GM18511 (cell line): ENCODE data around the gene CELF2.
A peak's percentile ranks its signal among the peaks of the same experiment; 100 is the strongest.

ENCODE experiments used
- ATAC-seq: cut with Tn5 transposase; IDR thresholded peaks from one replicate; pipeline ENCODE4 v1.9.1; 2021; ENCODE audit warnings: mild to moderate bottlenecking, moderate library complexity; ENCODE audit not compliant: unreplicated experiment

Gene CELF2

DNA sequence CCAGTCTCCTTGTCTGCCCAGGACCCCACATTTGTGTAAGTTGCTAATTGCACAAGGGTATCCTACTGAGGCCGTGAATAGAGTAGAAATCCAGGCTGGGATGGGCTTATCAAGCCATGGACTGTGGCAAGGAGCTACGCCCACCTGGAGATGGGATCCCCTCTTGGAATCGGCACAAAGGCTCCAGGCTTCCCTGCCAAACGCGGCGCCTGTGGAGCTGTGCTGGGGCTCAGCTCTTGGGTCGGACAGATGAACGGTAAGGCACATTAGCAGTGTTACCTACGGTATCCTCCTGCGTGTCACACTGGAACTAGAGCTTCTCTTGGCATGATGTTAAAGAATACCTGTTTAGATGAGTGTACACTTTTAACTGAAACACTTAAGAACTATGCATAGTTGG lies 196.7 kb downstream of the CELF2 start:
- ATAC-seq: no peak

DNA sequence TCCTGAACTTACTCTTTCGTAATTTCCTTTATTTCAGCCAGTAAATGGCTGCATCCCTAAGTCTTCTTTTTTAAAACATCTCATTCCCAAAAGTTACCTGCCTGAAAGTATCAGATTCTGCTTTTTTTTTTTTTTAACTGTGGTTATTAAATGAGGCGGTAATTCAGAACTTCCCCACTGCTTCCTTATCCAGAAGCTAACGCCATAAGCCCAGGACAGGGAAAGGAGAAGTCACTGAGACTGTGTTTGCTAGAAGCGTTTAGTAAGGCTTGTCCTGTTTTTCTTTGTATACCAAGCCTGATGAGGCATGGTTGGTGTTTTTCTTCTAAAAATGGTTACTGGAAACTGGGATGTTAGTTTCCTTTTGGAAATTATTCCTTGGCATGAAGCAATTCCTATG lies 197.8 kb downstream of the CELF2 start:
- ATAC-seq: no peak

DNA sequence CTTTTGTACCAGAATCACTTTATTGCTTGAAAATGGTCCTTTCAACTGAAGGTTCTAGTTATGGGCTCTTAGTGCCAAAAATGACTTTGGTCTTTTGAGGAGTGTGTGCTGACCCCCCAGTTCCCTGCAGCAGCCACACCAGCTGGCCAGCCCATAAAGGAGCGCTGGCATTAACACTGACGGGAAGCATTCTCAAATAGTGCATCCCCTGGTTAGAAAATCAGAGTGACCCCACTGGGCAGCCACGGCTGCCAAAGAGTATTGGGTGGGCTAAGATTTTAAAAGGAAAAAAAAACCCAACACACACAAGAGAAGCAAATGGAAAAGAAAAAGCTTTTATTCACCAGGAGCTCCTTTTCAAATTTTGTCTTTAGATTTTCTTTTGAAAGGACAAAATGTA lies 199.8 kb downstream of the CELF2 start:
- ATAC-seq: no peak

DNA sequence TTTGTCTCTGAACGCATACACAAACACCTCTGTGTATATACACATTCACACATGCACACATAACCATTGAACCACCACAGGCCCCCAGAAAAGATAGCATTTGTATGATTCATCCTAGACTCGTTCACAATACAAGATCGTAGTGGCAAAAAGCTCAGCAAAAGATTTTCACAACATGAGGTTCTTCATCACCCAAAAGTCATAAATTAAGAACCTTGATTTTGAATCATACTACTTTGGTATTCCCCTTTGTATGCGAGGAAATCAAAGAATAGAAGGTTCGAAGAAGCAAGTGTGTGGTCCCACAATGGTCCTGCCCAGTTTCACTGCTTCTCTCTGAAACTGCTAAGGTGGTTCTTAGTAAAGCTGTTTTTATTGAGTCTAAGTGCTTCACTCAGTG lies 200.7 kb downstream of the CELF2 start:
- no peak for ATAC-seq

DNA sequence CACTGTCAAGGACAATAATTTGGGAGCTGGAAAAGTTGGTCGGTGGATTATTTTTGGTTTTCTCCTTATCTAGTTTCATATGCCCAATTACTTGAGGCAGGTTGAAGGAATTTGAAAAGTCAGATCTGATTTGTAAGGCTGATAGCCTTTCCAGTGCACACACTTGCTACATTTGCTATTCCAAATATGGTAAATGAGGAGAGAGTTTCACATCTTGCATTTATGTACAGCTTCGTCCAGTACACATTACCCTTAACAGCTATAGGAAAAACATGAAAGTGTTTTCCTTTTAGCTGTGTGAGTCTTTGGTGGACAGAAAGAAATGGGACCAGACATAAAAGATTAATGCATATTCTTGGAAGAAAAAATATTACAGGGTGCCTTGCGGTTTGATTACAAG lies 201.8 kb downstream of the CELF2 start:
- no peak for ATAC-seq

DNA sequence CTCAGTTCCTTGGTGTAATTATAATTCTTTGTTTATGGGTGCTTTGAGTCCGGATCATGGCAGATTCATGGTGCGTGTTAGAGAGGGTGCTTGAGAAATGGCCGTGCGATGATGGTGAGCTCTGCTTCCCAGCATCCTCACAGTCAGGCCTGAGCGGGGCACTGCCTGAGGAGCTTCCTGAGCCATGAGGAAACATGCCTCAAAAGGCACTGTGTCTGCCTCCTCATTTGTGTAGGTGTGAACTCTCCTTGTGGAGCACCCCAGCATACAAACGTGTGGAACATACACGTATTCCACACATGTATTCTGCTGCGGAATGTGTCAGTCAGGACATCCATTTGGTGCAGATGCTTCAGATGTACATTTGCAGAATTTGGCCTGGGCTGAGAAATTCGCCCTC lies 205.4 kb downstream of the CELF2 start:
- ATAC-seq: no peak

DNA sequence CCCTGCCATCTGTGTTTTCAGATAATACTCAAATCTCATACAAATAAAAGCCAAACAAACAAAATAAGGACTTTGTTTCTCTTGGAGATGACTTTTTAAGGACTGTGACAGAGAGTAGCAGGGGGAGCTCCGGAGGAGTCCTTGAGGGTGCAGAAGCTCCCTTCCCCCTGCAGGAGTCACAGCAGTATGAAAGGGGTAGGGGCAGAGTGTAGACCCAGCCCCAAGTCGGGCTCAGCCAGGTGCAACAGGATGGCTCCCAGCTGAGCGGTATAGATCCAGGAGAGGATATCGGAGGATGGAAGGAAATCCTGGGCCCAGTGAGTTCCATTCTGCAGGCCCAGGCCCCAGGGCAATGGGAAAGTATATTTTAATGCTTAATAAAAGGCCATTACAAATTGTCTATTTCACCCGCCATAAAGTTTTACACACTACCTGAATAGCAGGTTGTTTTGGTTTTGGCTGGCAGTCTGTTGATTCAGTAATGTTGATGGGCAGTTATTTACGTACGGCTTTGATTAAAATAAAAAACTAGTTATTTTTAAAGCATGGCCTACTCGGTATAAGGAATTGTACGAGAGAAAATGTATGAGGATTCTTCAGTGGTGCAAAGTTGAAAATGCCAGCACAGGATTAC lies 206.0 kb downstream of the CELF2 start:
- no peak for ATAC-seq

DNA sequence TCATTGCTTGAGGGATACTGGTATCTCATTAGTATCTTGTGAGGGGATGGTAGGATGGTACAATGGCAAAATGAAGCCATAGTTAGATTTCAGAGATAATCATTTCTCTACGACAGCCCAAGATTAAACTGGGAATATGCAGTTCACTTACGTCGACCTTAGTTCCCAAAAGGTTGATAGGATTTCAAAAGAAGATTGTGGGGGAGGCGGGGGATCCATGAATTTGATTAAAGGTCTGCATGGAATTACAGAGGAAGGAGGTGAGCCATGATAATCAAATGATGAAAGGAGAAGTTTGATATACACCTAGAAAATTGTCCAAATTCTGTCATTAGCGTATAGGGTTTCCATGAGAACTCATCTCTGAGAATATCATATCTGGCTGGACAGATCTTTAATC lies 206.6 kb downstream of the CELF2 start:
- no peak for ATAC-seq

DNA sequence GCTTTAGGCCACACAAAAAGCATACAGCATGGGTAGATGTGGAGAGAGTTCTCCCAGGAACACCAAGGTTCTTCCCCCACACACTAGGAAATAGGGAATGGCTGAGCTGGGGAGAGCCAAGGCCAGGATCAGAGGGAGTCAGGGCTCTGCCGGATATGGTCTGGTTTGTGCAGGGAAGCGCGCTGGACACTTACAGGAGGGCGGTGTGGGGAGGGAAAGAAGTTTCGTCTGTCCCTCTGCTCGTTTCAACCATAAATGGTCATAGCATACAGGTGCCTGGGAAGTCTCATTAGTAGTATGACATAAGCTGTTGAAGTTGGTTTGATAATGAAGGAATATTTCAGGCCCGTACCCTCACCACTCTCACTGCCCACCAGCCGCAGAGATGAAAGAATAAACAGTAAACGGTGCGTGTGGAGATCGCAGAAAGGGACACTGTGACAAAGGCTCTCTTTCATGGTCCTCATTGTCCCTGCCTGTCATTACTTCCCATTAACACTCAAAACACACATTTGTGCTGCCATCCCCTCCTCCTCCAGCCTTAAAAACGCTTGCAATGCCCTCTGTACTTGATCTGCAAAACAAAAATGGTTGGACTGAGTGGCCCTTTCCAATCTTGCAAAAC lies 207.2 kb downstream of the CELF2 start:
- no peak for ATAC-seq

DNA sequence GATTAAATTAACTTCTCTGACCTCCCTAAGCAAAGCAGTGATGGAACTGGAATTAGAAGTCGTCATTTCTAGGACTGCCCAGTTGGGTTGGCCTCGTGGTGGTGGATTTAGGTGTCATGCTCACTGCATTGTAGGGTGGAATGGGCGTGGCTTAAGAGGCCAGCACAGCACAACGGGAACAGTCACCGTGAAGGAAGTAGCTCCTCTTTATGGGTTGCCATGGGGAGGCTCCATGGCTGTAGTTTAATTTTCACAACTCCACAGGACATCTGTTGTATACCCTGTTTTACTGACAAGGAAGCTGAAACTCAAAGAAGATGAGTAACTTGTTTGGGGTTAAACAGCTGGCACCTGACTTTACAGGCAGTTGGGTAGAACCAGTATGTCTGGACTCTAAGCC lies 208.3 kb downstream of the CELF2 start:
- peak; percentile 49 for ATAC-seq

DNA sequence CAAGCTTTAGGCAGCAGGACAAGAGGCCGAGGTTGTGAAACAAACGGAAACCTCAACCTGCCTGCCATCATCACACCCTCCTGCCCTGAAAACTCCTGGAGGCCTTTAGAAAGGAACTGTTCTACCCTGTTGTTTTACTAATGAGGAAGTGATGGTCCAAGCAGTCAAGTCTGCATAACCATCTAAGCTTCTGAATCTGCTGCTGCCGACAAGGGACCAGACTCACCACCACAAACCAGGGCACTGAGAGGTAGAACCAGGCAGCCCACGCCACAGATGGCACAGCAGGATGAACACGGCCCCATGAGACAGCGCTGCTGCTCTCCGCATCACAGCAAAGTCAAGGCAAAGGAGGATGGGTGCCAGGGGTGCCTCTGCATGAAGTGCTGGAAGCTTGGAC lies 209.4 kb downstream of the CELF2 start:
- ATAC-seq: peak; percentile 62

DNA sequence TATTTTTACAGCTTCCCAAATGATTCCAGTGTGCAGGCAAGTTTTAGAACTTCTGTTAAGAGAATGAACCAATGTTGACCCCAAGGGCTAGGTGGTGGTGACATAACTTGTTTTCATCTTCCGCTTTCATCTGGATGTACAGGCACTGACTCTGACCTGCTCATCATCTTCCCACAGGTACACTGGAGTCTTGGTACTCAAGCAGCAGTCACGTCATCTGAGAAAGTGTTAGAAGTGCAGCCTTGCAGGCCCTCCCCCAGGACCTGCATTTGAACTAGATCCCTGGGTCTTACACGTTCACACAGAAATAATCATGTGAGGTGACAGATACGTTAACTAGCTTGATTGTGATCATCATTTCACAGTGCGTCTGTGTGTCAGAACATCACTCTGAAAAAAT lies 212.2 kb downstream of the CELF2 start:
- no peak for ATAC-seq

DNA sequence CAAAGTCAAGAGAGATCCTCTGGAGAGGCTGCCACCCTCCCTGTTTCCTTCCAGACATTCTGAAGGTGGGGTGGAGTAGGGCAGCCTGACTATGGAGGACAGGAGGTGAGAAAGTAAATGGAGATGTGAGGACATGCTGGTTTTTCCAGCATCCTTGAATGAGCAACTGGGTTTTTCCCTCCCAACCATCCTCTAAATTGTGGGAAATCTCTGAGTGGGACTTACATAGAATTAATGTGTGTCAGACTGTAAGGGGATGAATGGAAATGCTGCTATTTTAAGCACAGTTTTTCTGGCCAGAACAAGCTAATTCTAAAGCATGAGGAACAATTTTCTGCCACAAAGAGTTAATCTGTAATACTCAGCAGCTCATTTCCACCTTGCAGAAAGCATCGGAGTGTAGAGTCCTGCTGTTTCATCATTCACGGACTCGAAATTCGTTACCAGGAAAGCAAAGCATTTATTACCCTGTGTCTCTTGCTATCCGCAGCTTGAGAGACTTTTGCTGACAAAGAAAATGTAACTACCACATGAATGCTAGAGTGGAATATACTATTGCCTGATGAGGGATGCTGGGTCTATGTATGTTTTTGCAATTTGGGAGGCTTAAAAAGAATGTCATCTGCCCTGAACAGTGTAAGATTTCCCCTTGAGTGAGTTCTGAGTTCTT lies 213.0 kb downstream of the CELF2 start:
- no peak for ATAC-seq

DNA sequence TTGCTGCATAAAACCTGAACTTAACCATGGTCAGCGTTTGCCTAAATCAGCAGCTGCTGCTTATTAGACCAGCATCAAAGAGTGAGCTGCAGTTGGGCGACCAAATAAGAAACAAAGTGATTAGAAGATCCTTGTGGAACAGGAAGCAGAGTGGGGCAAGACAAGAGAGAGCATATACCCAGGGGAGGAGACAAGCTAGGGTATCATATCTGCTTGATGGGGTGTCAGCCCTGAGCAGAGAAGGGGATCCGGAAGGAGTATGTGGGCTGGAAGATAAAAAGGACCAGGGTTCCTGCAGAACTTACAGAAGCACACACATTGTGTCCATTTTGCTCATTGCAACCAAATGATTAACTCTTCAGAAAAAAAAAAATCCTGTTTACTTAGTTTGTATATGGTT lies 213.6 kb downstream of the CELF2 start:
- ATAC-seq: no peak

DNA sequence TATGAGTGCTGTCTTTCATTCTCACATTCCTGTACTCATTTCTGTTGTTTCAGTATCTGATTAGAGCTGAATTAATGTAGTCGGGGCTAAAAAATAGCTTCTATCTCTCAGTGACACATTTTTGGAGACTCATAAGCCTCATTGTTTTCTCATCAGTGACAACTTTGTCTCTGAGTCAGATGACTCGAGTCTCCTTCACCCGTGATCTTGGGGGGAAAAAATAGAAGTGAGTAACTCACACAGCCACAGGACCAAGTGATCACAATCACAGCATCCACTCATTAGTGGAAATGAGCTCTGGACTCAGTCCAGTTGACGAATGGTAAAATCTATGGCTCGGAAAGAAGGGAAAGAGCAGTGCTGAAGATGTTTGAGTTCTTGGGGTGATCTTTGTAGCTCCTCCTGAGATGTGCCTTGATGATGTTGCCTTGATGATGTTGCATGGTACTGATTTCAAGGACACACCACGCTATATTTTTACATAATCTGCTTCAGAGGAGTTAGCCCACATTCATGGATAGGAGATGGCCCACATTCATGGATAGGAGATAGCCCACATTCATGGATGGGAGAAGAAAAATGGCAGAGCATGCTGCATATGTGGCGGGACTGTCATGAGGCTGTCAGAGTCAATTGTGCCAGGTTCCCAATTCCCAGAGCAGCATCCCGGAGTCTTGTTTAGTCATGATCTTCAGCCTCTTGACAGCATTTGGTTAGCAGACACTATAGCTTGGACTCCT lies 214.7 kb downstream of the CELF2 start:
- ATAC-seq: no peak

DNA sequence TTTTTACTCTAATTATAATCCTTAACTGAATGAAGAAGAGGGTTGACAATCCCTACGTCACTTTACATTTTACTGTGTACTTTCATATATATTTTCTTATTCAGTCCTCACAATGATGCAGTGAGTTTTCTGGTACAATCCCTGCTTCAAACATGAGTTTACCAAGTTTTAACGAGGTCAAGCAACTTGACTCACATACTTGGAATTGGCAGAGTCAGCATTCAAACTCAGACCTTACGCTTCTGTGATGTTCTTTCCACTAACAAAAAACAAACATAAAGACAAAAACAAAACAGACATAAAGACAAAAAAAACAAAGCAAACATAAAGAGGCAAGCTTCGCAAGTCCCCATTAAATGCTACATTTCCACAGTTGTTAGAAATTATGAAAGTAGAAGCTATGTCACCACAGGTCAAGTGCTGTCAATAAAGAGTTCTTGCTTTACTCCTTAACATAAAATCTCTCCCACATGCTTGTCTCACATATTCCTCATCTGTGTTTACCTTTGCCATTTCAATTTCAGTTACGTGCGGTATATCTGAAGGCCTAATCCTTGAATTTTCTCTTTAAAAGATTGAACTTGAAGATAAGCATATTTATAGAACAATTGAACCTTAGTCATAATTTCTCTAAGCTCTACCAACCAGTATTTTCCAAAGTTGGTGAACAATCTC lies 217.3 kb downstream of the CELF2 start:
- no peak for ATAC-seq

DNA sequence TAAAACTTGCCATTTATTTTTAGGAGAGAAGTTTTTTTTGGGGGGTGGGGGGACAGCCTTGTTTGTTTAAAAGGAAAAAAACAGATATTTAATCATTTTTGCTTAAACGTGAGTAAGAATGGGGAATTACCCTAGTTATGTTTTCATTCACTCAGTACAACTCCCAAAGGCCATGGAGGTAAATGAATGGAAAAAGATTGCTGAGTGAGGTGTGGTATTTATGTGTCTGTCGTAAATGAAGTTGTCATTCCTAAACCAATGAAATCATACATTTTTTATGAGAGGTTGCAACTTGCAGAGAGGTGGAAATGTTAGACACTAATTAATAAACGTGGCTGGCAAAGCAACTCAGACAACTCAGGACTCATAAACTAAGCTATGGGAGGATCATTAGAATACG lies 218.1 kb downstream of the CELF2 start:
- peak; percentile 20 for ATAC-seq

DNA sequence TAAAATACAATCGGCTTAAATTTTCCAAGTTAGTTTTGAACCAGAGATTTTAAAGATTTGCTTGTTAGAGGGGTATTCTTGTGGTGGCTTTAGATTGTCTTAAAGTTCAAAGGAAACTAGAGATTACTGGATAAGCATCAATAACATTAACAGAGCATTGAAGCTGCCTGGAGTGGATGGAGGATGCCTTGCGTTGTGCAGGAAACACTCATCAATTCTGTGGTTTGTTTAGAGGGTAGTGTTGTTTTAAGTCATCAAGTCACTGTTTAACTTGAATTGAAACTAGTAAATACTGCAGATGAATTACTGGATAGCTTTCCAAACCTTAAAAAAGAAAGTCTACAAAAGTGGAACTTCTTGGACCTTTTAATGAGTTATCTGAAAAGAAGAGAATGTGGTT lies 218.6 kb downstream of the CELF2 start:
- peak; percentile 75 for ATAC-seq

DNA sequence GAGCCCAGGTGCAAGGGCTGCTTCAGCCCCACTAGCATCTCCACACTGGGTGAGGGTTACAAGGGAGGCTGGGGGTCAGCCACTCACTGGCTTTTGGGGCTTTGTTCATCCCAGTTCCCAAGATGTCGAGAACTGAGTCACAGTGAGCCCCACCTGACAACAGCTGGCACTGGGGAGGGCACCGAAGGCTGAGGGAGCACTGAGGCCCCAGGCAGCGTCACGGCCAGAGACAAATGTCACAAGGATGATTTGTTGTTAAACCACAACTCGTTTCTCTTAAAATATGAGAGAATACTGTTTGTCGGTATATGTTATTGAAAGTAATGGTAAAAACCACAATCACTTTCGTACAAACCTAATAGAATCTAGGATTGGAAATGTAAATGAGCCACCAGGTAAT lies 219.9 kb downstream of the CELF2 start:
- peak; percentile 29 for ATAC-seq

DNA sequence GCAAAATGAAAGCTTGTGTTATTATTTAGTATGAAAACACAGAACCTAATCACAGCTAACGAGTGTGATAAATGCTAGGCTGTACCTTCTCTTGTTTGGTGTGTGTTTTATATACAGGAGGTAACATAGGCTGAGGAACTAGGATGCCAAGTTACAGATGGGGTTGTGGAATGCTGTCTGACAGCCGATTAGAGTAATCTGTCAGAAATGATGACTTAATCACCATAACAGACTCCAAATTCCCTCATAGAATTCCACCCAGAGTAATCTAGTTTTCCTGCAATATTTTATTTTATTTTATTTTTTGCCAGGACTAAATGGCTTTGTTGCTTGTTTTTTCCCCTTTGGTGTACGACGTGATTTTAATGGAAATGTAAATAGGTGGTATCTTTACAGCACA lies 221.2 kb downstream of the CELF2 start:
- ATAC-seq: no peak

DNA sequence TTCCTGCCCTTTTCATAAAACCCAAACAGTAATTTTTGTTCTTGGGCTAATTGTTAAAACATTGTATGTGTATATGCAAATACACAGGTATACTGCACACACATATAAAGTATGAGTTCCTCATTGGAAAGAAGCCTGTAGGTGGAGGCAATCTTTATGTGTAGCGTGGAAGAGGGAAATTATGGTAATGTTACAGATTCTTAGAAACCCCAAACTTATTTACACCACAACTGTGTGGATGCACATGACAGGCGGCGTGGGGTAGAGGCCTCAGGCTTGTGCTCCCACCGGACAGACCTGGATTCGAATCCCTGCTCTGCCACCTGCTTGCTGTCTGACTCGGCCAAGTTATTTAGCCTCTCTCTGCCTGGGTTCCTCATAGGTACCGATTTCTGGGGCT lies 223.0 kb downstream of the CELF2 start:
- ATAC-seq: no peak
